GM23338 (cell line): Measurements from ENCODE around the gene C10orf53. TPM values are rescaled to one million over a fixed set of nuclear protein-coding genes. Genes with fewer than 3 reads are reported as not detected.

Experiments
- ATAC-seq: fragments of 200-7000 bp; cut with Tn5 transposase; 3 replicates; pipeline ENCODE4 v1.9.1; 2020
- DNase-seq: peaks from one replicate; pipeline ENCODE4 v3.0.0-alpha.2; 2015; ENCODE audit warnings: low spot score
- H2AFZ ChIP-seq: fragments of 200-600 bp; sonication (generic); 2 replicates; pipeline ENCODE4 v1.8.0; 2016; ENCODE audit warnings: antibody characterized with exemption, mild to moderate bottlenecking, moderate library complexity
- H3F3A ChIP-seq: fragments of 200-600 bp; sonication (generic); replicated peaks from 2 replicates; pipeline ENCODE4 v1.8.0; 2017; ENCODE audit warnings: antibody characterized with exemption, mixed run types, low read depth
- H3K27ac ChIP-seq: fragments of 200-600 bp; sonication (generic); 2 replicates; pipeline ENCODE4 v1.6.1; 2016; ENCODE audit warnings: low read depth
- H3K27me3 ChIP-seq: fragments of 200-600 bp; sonication (generic); 2 replicates; pipeline ENCODE4 v1.8.0; 2016; ENCODE audit warnings: mild to moderate bottlenecking, mixed run types, moderate library complexity; ENCODE audit not compliant: insufficient read depth
- H3K36me3 ChIP-seq: fragments of 200-600 bp; sonication (generic); 2 replicates; pipeline ENCODE4 v1.8.0; 2016; ENCODE audit warnings: mild to moderate bottlenecking; ENCODE audit not compliant: insufficient read depth
- H3K4me1 ChIP-seq: fragments of 200-600 bp; sonication (generic); 2 replicates; pipeline ENCODE4 v1.8.0; 2016; ENCODE audit warnings: mild to moderate bottlenecking, moderate library complexity; ENCODE audit not compliant: insufficient read depth
- H3K4me2 ChIP-seq: fragments of 200-600 bp; sonication (generic); 2 replicates; pipeline ENCODE4 v1.7.1; 2017; ENCODE audit warnings: mixed run types
- H3K4me3 ChIP-seq: fragments of 200-600 bp; sonication (generic); 2 replicates; pipeline ENCODE4 v1.6.1; 2016; ENCODE audit warnings: mixed run types
- H3K79me2 ChIP-seq: fragments of 200-600 bp; sonication (generic); replicated peaks from 2 replicates; pipeline ENCODE4 v1.8.0; 2017; ENCODE audit warnings: mild to moderate bottlenecking; ENCODE audit not compliant: insufficient read depth
- H3K9me2 ChIP-seq: fragments of 200-600 bp; sonication (generic); 2 replicates; pipeline ENCODE4 v1.8.0; 2017; ENCODE audit not compliant: insufficient read depth
- H4K20me1 ChIP-seq: fragments of 200-600 bp; sonication (generic); replicated peaks from 2 replicates; pipeline ENCODE4 v1.8.0; 2017; ENCODE audit warnings: mild to moderate bottlenecking; ENCODE audit not compliant: insufficient read depth
- H3K27ac Mint-ChIP-seq: 2 replicates; pipeline ENCODE4 v1.8.0; 2020; ENCODE audit warnings: inconsistent platforms, mild to moderate bottlenecking, moderate library complexity, mixed read lengths
- H3K27me3 Mint-ChIP-seq: 3 replicates; pipeline ENCODE4 v1.8.0; 2022; ENCODE audit warnings: low read depth, mild to moderate bottlenecking, moderate library complexity, mixed read lengths, inconsistent platforms; ENCODE audit not compliant: insufficient read depth, poor library complexity
- H3K36me3 Mint-ChIP-seq: 3 replicates; pipeline ENCODE4 v1.8.0; 2021; ENCODE audit warnings: low read depth, mild to moderate bottlenecking, inconsistent platforms, moderate library complexity, mixed read lengths
- H3K4me1 Mint-ChIP-seq: 3 replicates; pipeline ENCODE4 v1.8.0; 2020; ENCODE audit warnings: mild to moderate bottlenecking, inconsistent platforms, mixed read lengths
- H3K4me3 Mint-ChIP-seq: 3 replicates; pipeline ENCODE4 v1.8.0; 2021; ENCODE audit warnings: moderate library complexity, mild to moderate bottlenecking, inconsistent platforms, mixed read lengths
- H3K9me3 Mint-ChIP-seq: 3 replicates; pipeline ENCODE4 v1.8.0; 2020; ENCODE audit warnings: moderate library complexity, mild to moderate bottlenecking, inconsistent platforms, mixed read lengths
- CREB1 ChIP-seq: fragments of 250-450 bp; sonication (Bioruptor Pico); IDR thresholded peaks from 2 replicates; pipeline ENCODE4 v1.5.0; 2020; ENCODE audit warnings: low read depth, mild to moderate bottlenecking, moderate library complexity
- EZH2 ChIP-seq: fragments of 200-600 bp; sonication (generic); IDR thresholded peaks from one replicate; pipeline ENCODE4 v1.8.0; 2017; ENCODE audit warnings: antibody characterized with exemption, mild to moderate bottlenecking, low read depth; ENCODE audit not compliant: unreplicated experiment
- JUNB ChIP-seq: IDR thresholded peaks from one replicate; pipeline ENCODE4 v1.6.1; 2016; ENCODE audit warnings: antibody characterized with exemption; ENCODE audit not compliant: unreplicated experiment
- POLR2AphosphoS5 ChIP-seq: IDR thresholded peaks from 2 replicates; pipeline ENCODE4 v1.6.1; 2016; ENCODE audit warnings: antibody characterized with exemption, low read depth
- STAT1 ChIP-seq: IDR thresholded peaks from one replicate; pipeline ENCODE4 v1.6.1; 2016; ENCODE audit warnings: antibody characterized with exemption; ENCODE audit not compliant: unreplicated experiment
- ZNF114 ChIP-seq: fragments of 250-450 bp; sonication (Bioruptor Pico); IDR thresholded peaks from 2 replicates; pipeline ENCODE4 v1.5.0; 2020; ENCODE audit warnings: mild to moderate bottlenecking, moderate library complexity
- ZNF331 ChIP-seq: fragments of 250-450 bp; sonication (Bioruptor Pico); IDR thresholded peaks from 2 replicates; pipeline ENCODE4 v1.5.0; 2020; ENCODE audit warnings: low read depth, mild to moderate bottlenecking, moderate library complexity
- polyA plus RNA-seq: library from polyadenylated mRNA; unstranded; fragments of >200 nt; fragmentation: Nextera tagmentation; extraction: Ambion mirVana; gene quantifications from 2 replicates; pipeline ENCODE4 v1.2.1, GENCODE V29; 2016
- total RNA-seq: library from RNA; depleted of rRNA; stranded (reverse); fragments of >200 nt; shearing (Covaris generic); gene quantifications from 2 replicates; pipeline ENCODE4 v1.2.3, GENCODE V29; 2014
- TF ChIP-seq, protein P1 (sequence below): IDR thresholded peaks from one replicate; pipeline ENCODE4 v1.6.1; 2018; ENCODE audit warnings: antibody characterized with exemption; ENCODE audit not compliant: unreplicated experiment
- TF ChIP-seq, protein P2 (sequence below), 2 experiments: fragments of 200-600 bp in 1 of 2; sonication (generic) in 1 of 2; conservative IDR thresholded peaks; 2 replicates each; pipeline versions ENCODE4 v1.5.1 to v1.6.1; 2016 to 2017; ENCODE audit warnings: antibody characterized with exemption in 2 of 2, low read depth in 2 of 2, mild to moderate bottlenecking in 2 of 2, moderate library complexity in 1 of 2
- TF ChIP-seq, protein P3 (sequence below): fragments of 250-450 bp; sonication (Bioruptor Pico); IDR thresholded peaks from 2 replicates; pipeline ENCODE4 v1.5.0; 2020; ENCODE audit warnings: mild to moderate bottlenecking, moderate library complexity

The C10orf53 gene
- total and polyA plus RNA-seq, 2 experiments from 2014 or later: not detected

DNA sequence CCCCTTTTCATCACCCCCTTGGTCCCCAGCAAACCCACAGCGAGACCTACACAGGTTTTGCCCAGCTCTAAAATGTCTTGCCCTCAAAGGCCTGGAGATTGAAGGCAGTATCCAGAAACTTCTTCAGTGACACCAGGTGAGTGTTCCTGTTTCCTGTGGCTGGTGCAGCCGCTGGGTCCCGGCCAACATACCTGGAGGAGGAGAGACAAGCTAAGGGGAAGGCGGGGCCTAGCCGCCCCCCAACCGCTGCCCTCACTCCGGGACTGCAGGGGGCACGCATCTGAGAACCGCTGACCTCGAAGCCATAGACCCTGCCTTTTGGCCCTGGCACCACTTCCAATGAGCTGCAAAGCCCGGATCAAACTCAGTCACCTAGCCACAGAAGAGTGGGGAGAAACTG is 55.7 kb downstream of the C10orf53 start (continued):
- TF ChIP-seq STAT1 (no peak), ZNF331 (CRISPR knock-in tag) (no peak), CREB1 (no peak), JUNB (no peak), ZNF114 (no peak), POLR2AphosphoS5 (no peak)
- TF ChIP-seq, protein P1, sequence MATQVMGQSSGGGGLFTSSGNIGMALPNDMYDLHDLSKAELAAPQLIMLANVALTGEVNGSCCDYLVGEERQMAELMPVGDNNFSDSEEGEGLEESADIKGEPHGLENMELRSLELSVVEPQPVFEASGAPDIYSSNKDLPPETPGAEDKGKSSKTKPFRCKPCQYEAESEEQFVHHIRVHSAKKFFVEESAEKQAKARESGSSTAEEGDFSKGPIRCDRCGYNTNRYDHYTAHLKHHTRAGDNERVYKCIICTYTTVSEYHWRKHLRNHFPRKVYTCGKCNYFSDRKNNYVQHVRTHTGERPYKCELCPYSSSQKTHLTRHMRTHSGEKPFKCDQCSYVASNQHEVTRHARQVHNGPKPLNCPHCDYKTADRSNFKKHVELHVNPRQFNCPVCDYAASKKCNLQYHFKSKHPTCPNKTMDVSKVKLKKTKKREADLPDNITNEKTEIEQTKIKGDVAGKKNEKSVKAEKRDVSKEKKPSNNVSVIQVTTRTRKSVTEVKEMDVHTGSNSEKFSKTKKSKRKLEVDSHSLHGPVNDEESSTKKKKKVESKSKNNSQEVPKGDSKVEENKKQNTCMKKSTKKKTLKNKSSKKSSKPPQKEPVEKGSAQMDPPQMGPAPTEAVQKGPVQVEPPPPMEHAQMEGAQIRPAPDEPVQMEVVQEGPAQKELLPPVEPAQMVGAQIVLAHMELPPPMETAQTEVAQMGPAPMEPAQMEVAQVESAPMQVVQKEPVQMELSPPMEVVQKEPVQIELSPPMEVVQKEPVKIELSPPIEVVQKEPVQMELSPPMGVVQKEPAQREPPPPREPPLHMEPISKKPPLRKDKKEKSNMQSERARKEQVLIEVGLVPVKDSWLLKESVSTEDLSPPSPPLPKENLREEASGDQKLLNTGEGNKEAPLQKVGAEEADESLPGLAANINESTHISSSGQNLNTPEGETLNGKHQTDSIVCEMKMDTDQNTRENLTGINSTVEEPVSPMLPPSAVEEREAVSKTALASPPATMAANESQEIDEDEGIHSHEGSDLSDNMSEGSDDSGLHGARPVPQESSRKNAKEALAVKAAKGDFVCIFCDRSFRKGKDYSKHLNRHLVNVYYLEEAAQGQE: no peak
- TF ChIP-seq, protein P2, sequence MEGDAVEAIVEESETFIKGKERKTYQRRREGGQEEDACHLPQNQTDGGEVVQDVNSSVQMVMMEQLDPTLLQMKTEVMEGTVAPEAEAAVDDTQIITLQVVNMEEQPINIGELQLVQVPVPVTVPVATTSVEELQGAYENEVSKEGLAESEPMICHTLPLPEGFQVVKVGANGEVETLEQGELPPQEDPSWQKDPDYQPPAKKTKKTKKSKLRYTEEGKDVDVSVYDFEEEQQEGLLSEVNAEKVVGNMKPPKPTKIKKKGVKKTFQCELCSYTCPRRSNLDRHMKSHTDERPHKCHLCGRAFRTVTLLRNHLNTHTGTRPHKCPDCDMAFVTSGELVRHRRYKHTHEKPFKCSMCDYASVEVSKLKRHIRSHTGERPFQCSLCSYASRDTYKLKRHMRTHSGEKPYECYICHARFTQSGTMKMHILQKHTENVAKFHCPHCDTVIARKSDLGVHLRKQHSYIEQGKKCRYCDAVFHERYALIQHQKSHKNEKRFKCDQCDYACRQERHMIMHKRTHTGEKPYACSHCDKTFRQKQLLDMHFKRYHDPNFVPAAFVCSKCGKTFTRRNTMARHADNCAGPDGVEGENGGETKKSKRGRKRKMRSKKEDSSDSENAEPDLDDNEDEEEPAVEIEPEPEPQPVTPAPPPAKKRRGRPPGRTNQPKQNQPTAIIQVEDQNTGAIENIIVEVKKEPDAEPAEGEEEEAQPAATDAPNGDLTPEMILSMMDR (conservative IDR thresholded peaks at IDR 0.05; ENCODE audit: low read depth in 2 of 2): no peak

DNA sequence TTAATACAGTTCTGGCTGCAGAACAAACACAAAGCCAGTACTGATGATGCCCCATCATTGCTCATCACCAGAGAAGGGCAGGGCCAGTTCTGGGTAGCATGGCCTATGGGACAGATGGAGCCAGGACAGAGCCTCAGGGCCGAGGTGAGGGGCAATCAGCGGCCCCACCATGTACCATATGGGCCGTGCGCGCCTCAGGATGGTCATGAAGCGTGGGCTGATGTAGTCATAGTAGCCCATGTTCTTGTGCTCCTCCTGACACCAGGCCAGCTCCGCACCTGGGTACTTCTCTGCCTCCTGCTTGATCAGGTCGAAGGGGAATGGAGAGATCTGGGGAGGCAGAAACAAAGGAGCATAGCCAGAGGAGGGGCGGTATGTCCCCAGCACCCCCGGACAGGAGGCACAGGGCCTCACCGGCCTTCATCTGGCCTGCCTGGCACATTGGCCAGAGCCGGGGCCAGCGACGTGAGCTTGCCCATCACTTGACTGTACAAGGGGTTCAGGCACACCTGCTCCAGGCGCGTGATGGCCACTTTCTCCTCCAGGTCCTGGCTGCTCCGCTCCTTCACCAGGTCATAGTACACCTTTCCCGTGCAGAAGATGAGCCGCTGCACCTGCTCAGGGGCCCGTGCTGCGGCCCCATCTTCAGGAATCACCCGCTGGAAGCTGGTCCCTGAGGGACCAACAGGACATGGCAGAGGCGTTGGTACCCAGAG is 56.6 kb downstream of the C10orf53 start:
- H3K27ac Mint-ChIP-seq: no peak overlapping the region

More for the DNA sequence above, 56.6 kb downstream of the C10orf53 start:
- Histone ChIP-seq H4K20me1 (no peaks in the 10 kb centered on the region), H3K4me1 (no peaks in the 10 kb centered on the region), H3F3A (no peaks in the 10 kb centered on the region), H3K9me2 (no peaks in the 10 kb centered on the region), H2AFZ (no peak overlapping the region), H3K4me2 (no peak overlapping the region), H3K27ac (no peak overlapping the region), H3K27me3 (no peaks in the 10 kb centered on the region), H3K79me2 (no peaks in the 10 kb centered on the region), H3K4me3 (no peak overlapping the region), H3K36me3 (no peaks in the 10 kb centered on the region)
- peaks cover 8% of the 10 kb centered on the region; the same call in 1 of the 3 replicates for H3K36me3 Mint-ChIP-seq
- DNase-seq: no peak
- H3K27me3 Mint-ChIP-seq: peaks cover 10% of the 10 kb centered on the region
- TF ChIP-seq STAT1 (no peak), EZH2 (no peak), JUNB (no peak)
- TF ChIP-seq, protein P2 (conservative IDR thresholded peaks at IDR 0.05; ENCODE audit: low read depth in 2 of 2): no peak
- TF ChIP-seq, protein P3, sequence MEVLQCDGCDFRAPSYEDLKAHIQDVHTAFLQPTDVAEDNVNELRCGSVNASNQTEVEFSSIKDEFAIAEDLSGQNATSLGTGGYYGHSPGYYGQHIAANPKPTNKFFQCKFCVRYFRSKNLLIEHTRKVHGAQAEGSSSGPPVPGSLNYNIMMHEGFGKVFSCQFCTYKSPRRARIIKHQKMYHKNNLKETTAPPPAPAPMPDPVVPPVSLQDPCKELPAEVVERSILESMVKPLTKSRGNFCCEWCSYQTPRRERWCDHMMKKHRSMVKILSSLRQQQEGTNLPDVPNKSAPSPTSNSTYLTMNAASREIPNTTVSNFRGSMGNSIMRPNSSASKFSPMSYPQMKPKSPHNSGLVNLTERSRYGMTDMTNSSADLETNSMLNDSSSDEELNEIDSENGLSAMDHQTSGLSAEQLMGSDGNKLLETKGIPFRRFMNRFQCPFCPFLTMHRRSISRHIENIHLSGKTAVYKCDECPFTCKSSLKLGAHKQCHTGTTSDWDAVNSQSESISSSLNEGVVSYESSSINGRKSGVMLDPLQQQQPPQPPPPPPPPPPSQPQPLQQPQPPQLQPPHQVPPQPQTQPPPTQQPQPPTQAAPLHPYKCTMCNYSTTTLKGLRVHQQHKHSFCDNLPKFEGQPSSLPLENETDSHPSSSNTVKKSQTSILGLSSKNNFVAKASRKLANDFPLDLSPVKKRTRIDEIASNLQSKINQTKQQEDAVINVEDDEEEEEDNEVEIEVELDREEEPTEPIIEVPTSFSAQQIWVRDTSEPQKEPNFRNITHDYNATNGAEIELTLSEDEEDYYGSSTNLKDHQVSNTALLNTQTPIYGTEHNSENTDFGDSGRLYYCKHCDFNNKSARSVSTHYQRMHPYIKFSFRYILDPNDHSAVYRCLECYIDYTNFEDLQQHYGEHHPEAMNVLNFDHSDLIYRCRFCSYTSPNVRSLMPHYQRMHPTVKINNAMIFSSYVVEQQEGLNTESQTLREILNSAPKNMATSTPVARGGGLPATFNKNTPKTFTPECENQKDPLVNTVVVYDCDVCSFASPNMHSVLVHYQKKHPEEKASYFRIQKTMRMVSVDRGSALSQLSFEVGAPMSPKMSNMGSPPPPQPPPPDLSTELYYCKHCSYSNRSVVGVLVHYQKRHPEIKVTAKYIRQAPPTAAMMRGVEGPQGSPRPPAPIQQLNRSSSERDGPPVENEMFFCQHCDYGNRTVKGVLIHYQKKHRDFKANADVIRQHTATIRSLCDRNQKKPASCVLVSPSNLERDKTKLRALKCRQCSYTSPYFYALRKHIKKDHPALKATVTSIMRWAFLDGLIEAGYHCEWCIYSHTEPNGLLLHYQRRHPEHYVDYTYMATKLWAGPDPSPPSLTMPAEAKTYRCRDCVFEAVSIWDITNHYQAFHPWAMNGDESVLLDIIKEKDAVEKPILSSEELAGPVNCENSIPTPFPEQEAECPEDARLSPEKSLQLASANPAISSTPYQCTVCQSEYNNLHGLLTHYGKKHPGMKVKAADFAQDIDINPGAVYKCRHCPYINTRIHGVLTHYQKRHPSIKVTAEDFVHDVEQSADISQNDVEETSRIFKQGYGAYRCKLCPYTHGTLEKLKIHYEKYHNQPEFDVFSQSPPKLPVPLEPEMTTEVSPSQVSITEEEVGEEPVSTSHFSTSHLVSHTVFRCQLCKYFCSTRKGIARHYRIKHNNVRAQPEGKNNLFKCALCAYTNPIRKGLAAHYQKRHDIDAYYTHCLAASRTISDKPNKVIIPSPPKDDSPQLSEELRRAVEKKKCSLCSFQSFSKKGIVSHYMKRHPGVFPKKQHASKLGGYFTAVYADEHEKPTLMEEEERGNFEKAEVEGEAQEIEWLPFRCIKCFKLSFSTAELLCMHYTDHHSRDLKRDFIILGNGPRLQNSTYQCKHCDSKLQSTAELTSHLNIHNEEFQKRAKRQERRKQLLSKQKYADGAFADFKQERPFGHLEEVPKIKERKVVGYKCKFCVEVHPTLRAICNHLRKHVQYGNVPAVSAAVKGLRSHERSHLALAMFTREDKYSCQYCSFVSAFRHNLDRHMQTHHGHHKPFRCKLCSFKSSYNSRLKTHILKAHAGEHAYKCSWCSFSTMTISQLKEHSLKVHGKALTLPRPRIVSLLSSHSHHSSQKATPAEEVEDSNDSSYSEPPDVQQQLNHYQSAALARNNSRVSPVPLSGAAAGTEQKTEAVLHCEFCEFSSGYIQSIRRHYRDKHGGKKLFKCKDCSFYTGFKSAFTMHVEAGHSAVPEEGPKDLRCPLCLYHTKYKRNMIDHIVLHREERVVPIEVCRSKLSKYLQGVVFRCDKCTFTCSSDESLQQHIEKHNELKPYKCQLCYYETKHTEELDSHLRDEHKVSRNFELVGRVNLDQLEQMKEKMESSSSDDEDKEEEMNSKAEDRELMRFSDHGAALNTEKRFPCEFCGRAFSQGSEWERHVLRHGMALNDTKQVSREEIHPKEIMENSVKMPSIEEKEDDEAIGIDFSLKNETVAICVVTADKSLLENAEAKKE (CRISPR knock-in tag): no peak
- H3K9me3 Mint-ChIP-seq: no peaks in the 10 kb centered on the region; the same call in 2 of the 3 replicates
- no peaks in the 10 kb centered on the region; the same call in 2 of the 3 replicates for H3K4me1 Mint-ChIP-seq
- ATAC-seq: no peak
- H3K4me3 Mint-ChIP-seq: no peak overlapping the region
